ENCODE measurements around the gene GYPA. TPM values are rescaled to one million over a fixed set of nuclear protein-coding genes. Genes with fewer than 3 reads are reported as not detected.

The GYPA gene
- total and polyA plus RNA-seq, 12 donors = 1.3 to 6.2 TPM; not detected in 10

- 63 to 76% (median 66%) methylated on average over 1 of the region's 1 CpG for WGBS, 4 donors
- Histone ChIP-seq H3K27ac (no peak overlapping the region), H3K4me3 (no peak overlapping the region), H3K36me3 (replicated peaks in 1 of 2) (no peaks in the 10 kb centered on the region), H3K4me1 (replicated peaks in 1 of 2) (no peaks in the 10 kb centered on the region), H3K27me3 (no peaks in the 10 kb centered on the region), H3K9me3 (replicated peaks in 1 of 3) (no peaks in the 10 kb centered on the region)
- TF ChIP-seq POLR2A (IDR thresholded peaks at IDR 0.05) (no peak), CTCF (IDR thresholded peaks at IDR 0.05) (no peak)
- intact Hi-C loops (cut with DNase I) = loop anchor here in 1 of 2 donors (10.0 kb wide), 2 partner anchors 608 to 918 kb away; partner anchors contain the start of genes ABCE1 and ANAPC10
- no peak for DNase-seq
These were observed 36.0 kb upstream of the GYPA start for GRCh38 chr4:144176476-144176875.

- TF ChIP-seq CTCF (IDR thresholded peaks at IDR 0.05) (peak; percentile 13 to 59 (median 46)), POLR2A (IDR thresholded peaks at IDR 0.05) (no peak)
- Histone ChIP-seq H3K27me3 (no peaks in the 10 kb centered on the region), H3K4me1 (replicated peaks in 1 of 2) (no peaks in the 10 kb centered on the region), H3K36me3 (replicated peaks in 1 of 2) (no peaks in the 10 kb centered on the region), H3K9me3 (replicated peaks in 1 of 3) (no peaks in the 10 kb centered on the region), H3K4me3 (no peak overlapping the region), H3K27ac (no peak overlapping the region)
- 2 to 5% (median 3%) methylated on average over 5 of the region's 5 CpGs for WGBS, 4 donors
- intact Hi-C loops (cut with DNase I) = loop anchor here in 1 of 2 donors (10.0 kb wide), 2 partner anchors 610 to 920 kb away; partner anchors contain the start of genes ABCE1 and ANAPC10
- DNase-seq = peak in 3 of 7 donors; percentile 11 to 27 (median 17)
These were observed 34.0 kb upstream of the GYPA start for GRCh38 chr4:144174401-144175067.

GRCh38 chr4:144171697-144172096, 31.2 kb upstream of the GYPA start:
- Histone ChIP-seq H3K9me3 (replicated peaks in 1 of 3) (no peaks in the 10 kb centered on the region), H3K27ac (no peak overlapping the region), H3K4me3 (no peak overlapping the region), H3K4me1 (replicated peaks in 1 of 2) (no peaks in the 10 kb centered on the region), H3K36me3 (replicated peaks in 1 of 2) (no peaks in the 10 kb centered on the region), H3K27me3 (no peaks in the 10 kb centered on the region)
- TF ChIP-seq POLR2A (IDR thresholded peaks at IDR 0.05) (no peak), CTCF (IDR thresholded peaks at IDR 0.05) (no peak)
- DNase-seq = no peak
- WGBS, 4 donors = 77 to 91% (median 83%) methylated on average over 2 of the region's 2 CpGs
- intact Hi-C loops (cut with DNase I) = loop anchor here in 1 of 2 donors (10.0 kb wide), 2 partner anchors 613 to 923 kb away; partner anchors contain the start of genes ABCE1 and ANAPC10

GRCh38 chr4:144169211-144169610, 28.7 kb upstream of the GYPA start:
- 86 to 93% (median 92%) methylated on average over 3 of the region's 3 CpGs for WGBS, 4 donors
- TF ChIP-seq POLR2A (IDR thresholded peaks at IDR 0.05) = no peak
- TF ChIP-seq CTCF (IDR thresholded peaks at IDR 0.05) = no peak
- intact Hi-C loops (cut with DNase I) = no loop called here

More at GRCh38 chr4:144169211-144169610, 28.7 kb upstream of the GYPA start:
- H3K27ac ChIP-seq = no peak overlapping the region
- DNase-seq = no peak
- no peaks in the 10 kb centered on the region for H3K27me3 ChIP-seq
- H3K36me3 ChIP-seq (replicated peaks in 1 of 2) = no peaks in the 10 kb centered on the region
- H3K9me3 ChIP-seq (replicated peaks in 1 of 3) = no peaks in the 10 kb centered on the region
- H3K4me3 ChIP-seq = no peak overlapping the region
- no peaks in the 10 kb centered on the region for H3K4me1 ChIP-seq (replicated peaks in 1 of 2)

Data from adrenal gland (tissue), 12 donors.